SU-DHL-6 (cell line): ENCODE results near the gene MAN2B1.

Experiments used
- CTCF ChIP-seq: fragments of 200-600 bp; sonication (generic); IDR thresholded peaks from one replicate; pipeline ENCODE4 v1.5.1; 2017; ENCODE audit warnings: antibody characterized with exemption, mild to moderate bottlenecking, low read length, moderate library complexity; ENCODE audit not compliant: insufficient read depth, poor library complexity, severe bottlenecking
- EZH2phosphoT487 ChIP-seq: fragments of 200-600 bp; sonication (generic), shearing (Covaris generic); conservative IDR thresholded peaks from 2 replicates; pipeline ENCODE4 v1.6.1; 2018; ENCODE audit warnings: mild to moderate bottlenecking, antibody characterized with exemption, low read length, moderate library complexity, mixed read lengths

GRCh38 chr19:12623361-12624031 lies 43.0 kb downstream of the MAN2B1 start:
- TF ChIP-seq CTCF (no peak), EZH2phosphoT487 (no peak)
